Endothelial cell of umbilical vein (primary cell): ENCODE measurements around the gene GNA12. TPM values are rescaled to one million over a fixed set of nuclear protein-coding genes. Genes with fewer than 3 reads are reported as not detected.

Experiments
- BruUV-seq: library from RNA; stranded (reverse); fragments of 400-500 nt; replicated peaks from 2 replicates; lab custom pipeline; 2021; lab: Mats Ljungman, UMichigan
- CTCF ChIA-PET: fragments of 300-600, 350-600 bp; sonication (Branson Sonifier 250); formaldehyde crosslinking; loops from one replicate; lab custom pipeline; 2021; ENCODE audit warnings: antibody characterized with exemption, inconsistent platforms; lab: Charles Lee
- POLR2A ChIA-PET: fragments of 300-600, 350-600 bp; sonication (Branson Sonifier 250); formaldehyde crosslinking; loops from one replicate; lab custom pipeline; 2021; ENCODE audit warnings: antibody characterized with exemption, inconsistent platforms; lab: Charles Lee
- DNase-seq: peaks from one replicate; pipeline ENCODE4 v3.0.0-alpha.2; 2011; ENCODE audit warnings: low read depth, low spot score
- FAIRE-seq: peaks from 2 replicates; lab custom pipeline; 2011; peaks lifted over from hg19 to GRCh38; lab: Jason Lieb, UNC
- H2AFZ ChIP-seq: 2 replicates; pipeline ENCODE4 v1.6.0; 2012; ENCODE audit warnings: low read depth, low read length, control low read depth, inconsistent platforms
- H3K27ac ChIP-seq: 2 replicates; pipeline ENCODE4 v1.5.1; 2011; ENCODE audit warnings: low read depth, mild to moderate bottlenecking, control low read depth, low read length, moderate library complexity; ENCODE audit not compliant: insufficient read depth
- H3K27me3 ChIP-seq, 2 experiments: 2 replicates each; pipeline versions ENCODE4 v1.6.0 to v1.6.1; 2011; ENCODE audit warnings: low read length in 2 of 2, mixed read lengths in 1 of 2; ENCODE audit not compliant: control insufficient read depth in 2 of 2, insufficient read depth in 2 of 2
- H3K36me3 ChIP-seq, 2 experiments: 2 replicates in 1 of 2; 3 replicates in 1 of 2; pipeline ENCODE4 v1.5.1; 2011; ENCODE audit warnings: low read length in 2 of 2, mild to moderate bottlenecking in 1 of 2, moderate library complexity in 1 of 2; ENCODE audit not compliant: control insufficient read depth in 2 of 2, insufficient read depth in 2 of 2; ENCODE audit errors: extremely low read depth in 1 of 2
- H3K4me1 ChIP-seq: 3 replicates; pipeline ENCODE4 v1.5.1; 2011; ENCODE audit warnings: mild to moderate bottlenecking, low read length; ENCODE audit not compliant: control insufficient read depth, insufficient read depth; ENCODE audit errors: extremely low read depth
- H3K4me2 ChIP-seq: 2 replicates; pipeline ENCODE4 v1.6.1; 2011; ENCODE audit warnings: low read length, control low read depth, mixed read lengths; ENCODE audit not compliant: insufficient read depth
- H3K4me3 ChIP-seq, 3 experiments: fragments of 200-600 bp in 1 of 3; sonication (generic), shearing (Covaris generic) in 1 of 3; replicated peaks in 1 of 3; 2 replicates each; pipeline ENCODE4 v1.5.1; 2011 to 2016; ENCODE audit warnings: control low read depth in 3 of 3, low read length in 3 of 3, mild to moderate bottlenecking in 2 of 3, inconsistent platforms in 1 of 3, low read depth in 1 of 3, moderate library complexity in 1 of 3; ENCODE audit not compliant: insufficient read depth in 1 of 3
- H3K79me2 ChIP-seq: 2 replicates; pipeline ENCODE4 v1.6.0; 2012; ENCODE audit warnings: low read length, inconsistent platforms; ENCODE audit not compliant: control insufficient read depth, insufficient read depth
- H3K9ac ChIP-seq: replicated peaks from 2 replicates; pipeline ENCODE3; 2011; ENCODE audit warnings: low read length, control low read depth; ENCODE audit not compliant: insufficient read depth; ENCODE audit errors: extremely low read depth
- H3K9me1 ChIP-seq: replicated peaks from 3 replicates; pipeline ENCODE4 v1.6.0; 2011; ENCODE audit warnings: mild to moderate bottlenecking, low read length; ENCODE audit not compliant: control insufficient read depth, insufficient read depth; ENCODE audit errors: extremely low read depth
- H3K9me3 ChIP-seq: replicated peaks from 2 replicates; pipeline ENCODE4 v1.5.1; 2012; ENCODE audit warnings: low read length, inconsistent platforms; ENCODE audit not compliant: control insufficient read depth, insufficient read depth
- H4K20me1 ChIP-seq: replicated peaks from 2 replicates; pipeline ENCODE3; 2011; ENCODE audit warnings: mild to moderate bottlenecking, low read length; ENCODE audit not compliant: control insufficient read depth, insufficient read depth; ENCODE audit errors: extremely low read depth
- CTCF ChIP-seq, 2 donors: IDR thresholded peaks; 1 replicate in 1 of 2; 2 replicates in 1 of 2; pipeline ENCODE4 v1.5.1; 2011; ENCODE audit warnings: low read length in 2 of 2, mild to moderate bottlenecking in 2 of 2, moderate library complexity in 2 of 2, control low read depth in 1 of 2, inconsistent platforms in 1 of 2, low read depth in 1 of 2; ENCODE audit not compliant: insufficient read depth in 1 of 2; ENCODE audit errors: extremely low read depth in 1 of 2
- EZH2 ChIP-seq: IDR thresholded peaks from 2 replicates; pipeline ENCODE4 v1.6.1; 2012; ENCODE audit warnings: borderline replicate concordance, low read depth, mild to moderate bottlenecking, moderate library complexity, low read length, inconsistent platforms; ENCODE audit not compliant: severe bottlenecking
- FOS ChIP-seq: IDR thresholded peaks from 2 replicates; pipeline ENCODE4 v1.6.1; 2011; ENCODE audit warnings: mild to moderate bottlenecking, low read length, moderate library complexity, borderline replicate concordance; ENCODE audit not compliant: insufficient read depth
- GATA2 ChIP-seq: IDR thresholded peaks from 2 replicates; pipeline ENCODE4 v1.7.0; 2011; ENCODE audit warnings: low read depth, mild to moderate bottlenecking, moderate library complexity, mixed read lengths, low read length; ENCODE audit not compliant: insufficient read length, insufficient read depth
- JUN ChIP-seq: IDR thresholded peaks from 2 replicates; pipeline ENCODE4 v1.6.1; 2011; ENCODE audit warnings: borderline replicate concordance, low read depth; ENCODE audit not compliant: insufficient read length, insufficient read depth
- MAX ChIP-seq: IDR thresholded peaks from 2 replicates; pipeline ENCODE4 v1.6.1; 2011; ENCODE audit not compliant: insufficient read depth, insufficient read length
- MYC ChIP-seq: IDR thresholded peaks from one replicate; pipeline ENCODE4 v1.6.1; 2011; ENCODE audit warnings: mild to moderate bottlenecking, low read depth, low read length
- POLR2A ChIP-seq: IDR thresholded peaks from 2 replicates; pipeline ENCODE4 v1.6.1; 2012; ENCODE audit warnings: low read depth, mild to moderate bottlenecking, control low read depth, low read length
- POLR2AphosphoS5 ChIP-seq: IDR thresholded peaks from 2 replicates; pipeline ENCODE4 v1.6.1; 2012; ENCODE audit warnings: low read depth, mild to moderate bottlenecking, control low read depth, low read length, moderate library complexity; ENCODE audit not compliant: insufficient read depth
- dilution Hi-C: fragments of 300-500 bp; cut with MboI; formaldehyde crosslinking; loops from one replicate; pipeline ENCODE4 v1.15.0; 2019; ENCODE audit warnings: low sequenced_read_pairs; ENCODE audit not compliant: extremely low pct_ligation_motif_present
- intact Hi-C: fragments of 100-400 bp; cut with micrococcal nuclease; formaldehyde crosslinking; loops from one replicate; pipeline ENCODE4 v1.10.0; 2022
- polyA plus RNA-seq, 4 experiments: library from polyadenylated mRNA; depleted of rRNA in 3 of 4; stranded (reverse) in 3 of 4; unstranded in 1 of 4; fragments of >200 nt; gene quantifications; 2 replicates each; pipeline versions ENCODE4 v1.2.1 to v1.2.3, GENCODE V29; 2011 to 2012; ENCODE audit warnings: missing spikeins in 1 of 4
- total RNA-seq: library from RNA; stranded (reverse); gene quantifications from 2 replicates; pipeline ENCODE4 v1.2.3, GENCODE V29; 2021

GNA12 gene
- total and polyA plus RNA-seq, 2 donors (not counting 3 experiments of a cell fraction or from before 2014, with no cell fraction given), result 63.0 to 75.1 TPM

DNA sequence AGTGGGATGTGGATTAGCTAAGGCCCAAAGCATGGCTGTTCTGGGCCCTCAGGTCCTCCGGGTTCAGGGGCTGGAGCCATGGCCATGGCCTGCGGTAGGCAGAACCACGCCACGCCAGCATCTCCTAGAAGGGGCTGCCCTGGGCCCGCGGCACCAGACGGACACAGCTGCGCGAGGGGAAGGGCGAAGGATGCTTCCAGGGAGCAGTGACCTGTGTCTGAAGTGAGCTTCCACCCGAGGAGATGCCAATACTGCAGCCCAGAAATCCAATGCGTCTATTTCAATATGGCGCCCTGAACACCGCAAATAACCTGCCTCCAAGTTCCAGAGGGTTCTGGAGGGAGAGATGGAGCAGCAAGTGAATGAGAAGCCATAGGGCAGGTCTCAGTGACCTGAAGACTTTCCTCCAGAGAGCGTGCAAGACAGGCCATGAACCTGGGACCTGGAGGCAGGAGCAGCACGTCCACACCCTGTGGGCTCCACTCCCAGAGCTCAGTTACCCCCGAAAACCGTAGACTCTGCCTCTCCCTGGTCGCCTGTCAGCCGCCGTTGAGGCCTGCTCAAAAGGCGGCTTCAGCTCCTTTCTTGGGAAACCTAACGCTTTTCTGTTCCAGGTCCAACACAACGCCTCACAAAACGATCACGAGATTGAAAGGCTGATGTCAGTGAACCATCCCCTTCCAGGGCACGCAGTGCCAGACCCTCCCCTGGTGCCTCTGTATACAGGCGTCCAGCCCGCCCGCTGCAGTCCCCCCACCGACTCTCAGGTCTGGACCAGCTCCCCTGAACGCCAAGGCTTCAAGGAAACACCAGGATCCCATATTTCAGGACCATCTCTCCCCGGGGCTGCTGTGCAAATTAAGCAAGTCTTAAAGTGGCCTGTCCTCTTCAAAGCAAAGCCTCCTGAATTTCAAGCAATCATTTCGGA, 118.7 kb downstream of the GNA12 start:
- H4K20me1 ChIP-seq, result no peaks in the 10 kb centered on the region
- intact Hi-C loops, result no loop called here
- H3K9me3 ChIP-seq, result no peaks in the 10 kb centered on the region
- no peaks in the 10 kb centered on the region for H3K79me2 ChIP-seq
- BruUV-seq, result no TSS peak
- dilution Hi-C loops, result no loop called here
- no peak overlapping the region for H3K27ac ChIP-seq
- ChIA-PET POLR2A (no interaction called here), CTCF (interaction anchor here (0.7 to 2.3 kb wide), 5 partner anchors 10 to 35 kb away, joined by 3 to 12 read pairs (median 3); no protein-coding TSS in a partner anchor)
- TF ChIP-seq POLR2AphosphoS5, result no peak
- TF ChIP-seq EZH2, result no peak
- no peak for TF ChIP-seq CTCF (IDR thresholded peaks at IDR 0.05; ENCODE audit: extremely low read depth in 1 of 2, insufficient read depth in 1 of 2, low read depth in 1 of 2, low read length in 2 of 2)
- TF ChIP-seq POLR2A, result no peak
- no peak for TF ChIP-seq MAX
- no peak for TF ChIP-seq MYC
- TF ChIP-seq JUN, result no peak
- TF ChIP-seq GATA2, result no peak
- no peak for TF ChIP-seq FOS
- FAIRE-seq, result no peak
- DNase-seq, result no peak
- H3K9ac ChIP-seq, result no peak overlapping the region
- H3K27me3 ChIP-seq, result no peaks in the 10 kb centered on the region
- no peak overlapping the region for H3K4me2 ChIP-seq
- no peaks in the 10 kb centered on the region for H3K4me1 ChIP-seq
- no peak overlapping the region for H3K4me3 ChIP-seq
- peaks cover 0 to 12% of the 10 kb centered on the region in 2 experiments for H3K36me3 ChIP-seq
- H3K9me1 ChIP-seq, result no peaks in the 10 kb centered on the region
- H2AFZ ChIP-seq, result no peak overlapping the region
